Omental fat pad (tissue), 4 donors: ENCODE results near the gene NPPA. TPM values are rescaled to one million over a fixed set of nuclear protein-coding genes. Genes with fewer than 3 reads are reported as not detected.

Experiments
- ATAC-seq: fragments of 150-250 bp; one replicate; pipeline ENCODE4 v1.9.1; 2016; ENCODE audit warnings: mild to moderate bottlenecking, moderate library complexity; ENCODE audit not compliant: low FRiP score
- DNase-seq: peaks from one replicate; pipeline ENCODE4 v3.0.0-alpha.2; 2019; ENCODE audit warnings: low spot score
- CTCF ChIP-seq, 3 donors: fragments of 450-650 bp; IDR thresholded peaks; one replicate each; pipeline ENCODE4 v1.5.1; 2016 to 2017; ENCODE audit warnings: antibody characterized with exemption in 3 of 3, mild to moderate bottlenecking in 3 of 3, moderate library complexity in 2 of 3
- small RNA-seq: library from RNA; depleted of rRNA; stranded (forward); fragments of <200 nt; gene quantifications from one replicate; pipeline ENCODE3, GENCODE V24; 2016
- total RNA-seq, 4 donors: library from RNA; depleted of rRNA; stranded (reverse); fragments of >200 nt; gene quantifications; one replicate each; pipeline ENCODE4 v1.1.0, GENCODE V29; 2016

The NPPA gene
- total RNA-seq, 4 donors from 2014 or later, result not detected

GRCh38 chr1:11796036-11796828 is 51.4 kb downstream of the NPPA start:
- ATAC-seq, result peak; percentile 20
- DNase-seq, result no peak
- no peak for TF ChIP-seq CTCF (IDR thresholded peaks at IDR 0.05)

Small RNAs within 50 kb of the gene (small RNA-seq; reads per million reads assigned to genes)
- gene RF02156 (not detected), gene RF02157 (not detected), gene RF02158 (not detected)

Other genes with a start within 250 kb of the NPPA start
- 10 to 100 TPM in 1 of 4 donors, 1 to 10 TPM in 3; 1.1 to 24.3 (median 8.3) TPM for gene FBXO2, start 193.4 kb downstream of the NPPA start, total RNA-seq
- gene FBXO44, start 192.9 kb downstream of the NPPA start, total RNA-seq, result 10 to 100 TPM in 1 of 4 donors, 1 to 10 TPM in 3; 5.8 to 13.3 (median 9.6) TPM
- gene FBXO6, start 183.6 kb downstream of the NPPA start, total RNA-seq, result 10 to 100 TPM in 3 of 4 donors, 1 to 10 TPM in 1; 5.9 to 16.3 (median 11.0) TPM
- gene MAD2L2, start 166.6 kb downstream of the NPPA start, total RNA-seq, result 10 to 100 TPM; 20.2 to 41.3 (median 35.7) TPM
- gene DRAXIN, start 156.1 kb downstream of the NPPA start, total RNA-seq, result not detected
- gene AGTRAP, start 111.6 kb downstream of the NPPA start, total RNA-seq, result 10 to 100 TPM; 35.1 to 93.1 (median 64.2) TPM
- gene C1orf167, start 85.6 kb downstream of the NPPA start, total RNA-seq, result 1 to 10 TPM in 1 of 4 donors, under 1 TPM in 1, not detected in 2; 0.72 to 2.0 TPM
- gene MTHFR, start 41.8 kb downstream of the NPPA start, total RNA-seq, result 10 to 100 TPM; 28.9 to 44.8 (median 36.0) TPM
- gene CLCN6, start 41.6 kb downstream of the NPPA start, total RNA-seq, result 10 to 100 TPM; 14.4 to 20.4 (median 18.0) TPM
- not detected for gene NPPB, start 11.2 kb upstream of the NPPA start, total RNA-seq
- 10 to 100 TPM; 47.0 to 69.2 (median 62.1) TPM for gene KIAA2013, start 78.6 kb upstream of the NPPA start, total RNA-seq
- 100 to 1,000 TPM in 1 of 4 donors, 10 to 100 TPM in 3; 60.8 to 142 (median 69.0) TPM for gene PLOD1, start 86.9 kb upstream of the NPPA start, total RNA-seq
- gene MFN2, start 132.7 kb upstream of the NPPA start, total RNA-seq, result 10 to 100 TPM; 66.4 to 74.8 (median 70.0) TPM
- 10 to 100 TPM; 25.9 to 40.6 (median 33.9) TPM for gene MIIP, start 171.7 kb upstream of the NPPA start, total RNA-seq
- 10 to 100 TPM in 1 of 4 donors, 1 to 10 TPM in 3; 2.9 to 31.9 (median 5.1) TPM for gene TNFRSF8, start 215.5 kb upstream of the NPPA start, total RNA-seq